WTC11 (cell line): Measurements from ENCODE around the gene SH3GL1. TPM values are rescaled to one million over a fixed set of nuclear protein-coding genes. Genes with fewer than 3 reads are reported as not detected.

Source experiments
- ATAC-seq: fragments of 200-7000 bp; cut with Tn5 transposase; 2 replicates; pipeline ENCODE4 v1.10.0; 2021; ENCODE audit warnings: mild to moderate bottlenecking, moderate library complexity
- CTCF ChIA-PET: fragments of 300-600 bp; sonication (Branson Sonifier 250); formaldehyde crosslinking; loops from one replicate; lab custom pipeline; 2021; ENCODE audit warnings: antibody characterized with exemption; lab: Charles Lee
- POLR2A ChIA-PET: fragments of 350-600 bp; sonication (Branson Sonifier 250); formaldehyde crosslinking; loops from one replicate; lab custom pipeline; 2021; ENCODE audit warnings: antibody characterized with exemption; lab: Charles Lee
- DNase-seq: peaks from one replicate; pipeline ENCODE4 v3.0.0; 2021; ENCODE audit warnings: low spot score
- H3K27ac Mint-ChIP-seq: 2 replicates; pipeline ENCODE4 v1.8.0; 2021; ENCODE audit warnings: mixed read lengths
- H3K27me3 Mint-ChIP-seq: 2 replicates; pipeline ENCODE4 v1.8.0; 2021; ENCODE audit warnings: low read depth, mild to moderate bottlenecking, moderate library complexity, mixed read lengths
- H3K36me3 Mint-ChIP-seq: 2 replicates; pipeline ENCODE4 v1.8.0; 2021; ENCODE audit warnings: mixed read lengths
- H3K4me1 Mint-ChIP-seq: 2 replicates; pipeline ENCODE4 v1.8.0; 2022; ENCODE audit warnings: mixed read lengths
- H3K4me3 Mint-ChIP-seq: 2 replicates; pipeline ENCODE4 v1.8.0; 2021; ENCODE audit warnings: mild to moderate bottlenecking, moderate library complexity, mixed read lengths
- H3K9me3 Mint-ChIP-seq: 2 replicates; pipeline ENCODE4 v1.8.0; 2021; ENCODE audit warnings: mixed read lengths
- ELF4 ChIP-seq: sonication (generic); formaldehyde crosslinking; IDR thresholded peaks from 2 replicates; pipeline ENCODE4 v1.8.1; 2022; ENCODE audit warnings: low read depth, mild to moderate bottlenecking, moderate library complexity, missing genetic modification reagents
- GTF2I ChIP-seq: fragments of 250-450 bp; sonication (Bioruptor Pico); conservative IDR thresholded peaks from 2 replicates; pipeline ENCODE4 v1.4.0; 2021; ENCODE audit warnings: mild to moderate bottlenecking
- NFATC4 ChIP-seq: fragments of 250-450 bp; sonication (Bioruptor Pico); IDR thresholded peaks from 2 replicates; pipeline ENCODE4 v1.9.0; 2021; ENCODE audit warnings: mild to moderate bottlenecking
- PRRX2 ChIP-seq: fragments of 250-450 bp; sonication (Bioruptor Pico); IDR thresholded peaks from 2 replicates; pipeline ENCODE4 v1.8.0; 2021; ENCODE audit warnings: mild to moderate bottlenecking
- ZNF138 ChIP-seq: sonication (generic); formaldehyde crosslinking; conservative IDR thresholded peaks from 2 replicates; pipeline ENCODE4 v1.8.1; 2022; ENCODE audit warnings: mild to moderate bottlenecking, moderate library complexity, missing genetic modification reagents
- ZNF671 ChIP-seq: fragments of 250-450 bp; sonication (Bioruptor Pico); IDR thresholded peaks from 2 replicates; pipeline ENCODE4 v1.8.0; 2021; ENCODE audit warnings: mild to moderate bottlenecking
- total RNA-seq: library from RNA; stranded (reverse); gene quantifications from 3 replicates; pipeline ENCODE4 v1.2.3, GENCODE V29; 2021
- TF ChIP-seq, protein P1 (sequence below): fragments of 250-450 bp; sonication (Bioruptor Pico); IDR thresholded peaks from 2 replicates; pipeline ENCODE4 v1.8.0; 2021; ENCODE audit warnings: mild to moderate bottlenecking
- TF ChIP-seq, protein P2 (sequence below): sonication (generic); formaldehyde crosslinking; IDR thresholded peaks from 2 replicates; pipeline ENCODE4 v1.8.1; 2023; ENCODE audit warnings: mild to moderate bottlenecking, missing genetic modification reagents
- TF ChIP-seq, protein P3 (sequence below): sonication (generic); formaldehyde crosslinking; IDR thresholded peaks from 2 replicates; pipeline ENCODE4 v1.8.1; 2022; ENCODE audit warnings: low read depth, mild to moderate bottlenecking, moderate library complexity, missing genetic modification reagents, borderline replicate concordance
- TF ChIP-seq, protein P4 (sequence below): sonication (generic); formaldehyde crosslinking; IDR thresholded peaks from 2 replicates; pipeline ENCODE4 v1.8.1; 2023; ENCODE audit warnings: mild to moderate bottlenecking, missing genetic modification reagents, moderate library complexity
- TF ChIP-seq, protein P5 (sequence below): sonication (generic); formaldehyde crosslinking; IDR thresholded peaks from 2 replicates; pipeline ENCODE4 v1.8.1; 2022; ENCODE audit warnings: mild to moderate bottlenecking, missing genetic modification reagents, moderate library complexity, borderline replicate concordance
- TF ChIP-seq, protein P6 (sequence below): sonication (generic); formaldehyde crosslinking; IDR thresholded peaks from 2 replicates; pipeline ENCODE4 v1.8.0; 2023; ENCODE audit warnings: mild to moderate bottlenecking, missing genetic modification reagents
- TF ChIP-seq, protein P7 (sequence below): fragments of 250-450 bp; sonication (Bioruptor Pico); conservative IDR thresholded peaks from 2 replicates; pipeline ENCODE4 v1.9.0; 2021; ENCODE audit warnings: mild to moderate bottlenecking
- TF ChIP-seq, protein P8 (sequence below): sonication (generic); formaldehyde crosslinking; IDR thresholded peaks from 2 replicates; pipeline ENCODE4 v1.8.1; 2023; ENCODE audit warnings: mild to moderate bottlenecking, missing genetic modification reagents
- TF ChIP-seq, protein P9 (sequence below): sonication (generic); formaldehyde crosslinking; conservative IDR thresholded peaks from 2 replicates; pipeline ENCODE4 v1.8.1; 2023; ENCODE audit warnings: mild to moderate bottlenecking, low read depth, missing genetic modification reagents, moderate library complexity

Gene SH3GL1
- total RNA-seq, 1 experiment from 2014 or later: 109 TPM

DNA sequence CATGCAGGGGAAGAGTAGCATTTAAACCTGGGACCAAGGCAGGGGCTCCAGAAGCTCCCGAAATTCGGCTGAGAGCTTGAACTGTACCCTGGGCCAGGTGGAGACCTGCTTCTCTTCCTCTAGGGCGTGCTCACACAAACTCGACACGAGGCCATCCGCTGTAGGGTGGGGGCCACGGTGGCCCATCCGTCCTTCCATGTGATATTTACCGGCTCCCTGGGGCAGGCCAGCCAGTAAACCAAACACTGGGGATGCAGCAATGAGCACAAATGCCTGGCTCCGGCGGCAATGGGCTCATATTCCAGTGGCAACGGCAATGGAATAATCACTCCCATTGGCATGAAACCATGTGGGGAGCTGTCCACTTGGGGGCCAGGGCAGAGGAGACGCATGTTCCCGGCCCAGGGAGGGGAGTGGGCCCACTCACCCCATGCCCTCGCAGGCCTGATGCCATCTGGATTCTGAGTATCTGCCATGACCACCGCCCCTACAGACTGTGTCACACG is 10.8 kb downstream of the SH3GL1 start:
- H3K9me3 Mint-ChIP-seq: no peaks in the 10 kb centered on the region
- H3K4me3 Mint-ChIP-seq: no peak overlapping the region; the same call in 1 of the 2 replicates
- H3K27ac Mint-ChIP-seq: no peak overlapping the region
- no peak for DNase-seq
- POLR2A ChIA-PET: interaction anchor here (0.6 kb wide), 1 partner anchor 14 kb away, joined by 3 read pairs; no protein-coding TSS in a partner anchor
- H3K27me3 Mint-ChIP-seq: no peaks in the 10 kb centered on the region; the same call in 1 of the 2 replicates
- TF ChIP-seq PRRX2 (CRISPR knock-in tag) (no peak), NFATC4 (CRISPR knock-in tag) (no peak), ZNF138 (no peak), ZNF671 (no peak), GTF2I (CRISPR knock-in tag) (no peak), ELF4 (CRISPR knock-in tag) (no peak)
- TF ChIP-seq, protein P1, sequence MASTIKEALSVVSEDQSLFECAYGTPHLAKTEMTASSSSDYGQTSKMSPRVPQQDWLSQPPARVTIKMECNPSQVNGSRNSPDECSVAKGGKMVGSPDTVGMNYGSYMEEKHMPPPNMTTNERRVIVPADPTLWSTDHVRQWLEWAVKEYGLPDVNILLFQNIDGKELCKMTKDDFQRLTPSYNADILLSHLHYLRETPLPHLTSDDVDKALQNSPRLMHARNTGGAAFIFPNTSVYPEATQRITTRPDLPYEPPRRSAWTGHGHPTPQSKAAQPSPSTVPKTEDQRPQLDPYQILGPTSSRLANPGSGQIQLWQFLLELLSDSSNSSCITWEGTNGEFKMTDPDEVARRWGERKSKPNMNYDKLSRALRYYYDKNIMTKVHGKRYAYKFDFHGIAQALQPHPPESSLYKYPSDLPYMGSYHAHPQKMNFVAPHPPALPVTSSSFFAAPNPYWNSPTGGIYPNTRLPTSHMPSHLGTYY: no peak
- TF ChIP-seq, protein P2, sequence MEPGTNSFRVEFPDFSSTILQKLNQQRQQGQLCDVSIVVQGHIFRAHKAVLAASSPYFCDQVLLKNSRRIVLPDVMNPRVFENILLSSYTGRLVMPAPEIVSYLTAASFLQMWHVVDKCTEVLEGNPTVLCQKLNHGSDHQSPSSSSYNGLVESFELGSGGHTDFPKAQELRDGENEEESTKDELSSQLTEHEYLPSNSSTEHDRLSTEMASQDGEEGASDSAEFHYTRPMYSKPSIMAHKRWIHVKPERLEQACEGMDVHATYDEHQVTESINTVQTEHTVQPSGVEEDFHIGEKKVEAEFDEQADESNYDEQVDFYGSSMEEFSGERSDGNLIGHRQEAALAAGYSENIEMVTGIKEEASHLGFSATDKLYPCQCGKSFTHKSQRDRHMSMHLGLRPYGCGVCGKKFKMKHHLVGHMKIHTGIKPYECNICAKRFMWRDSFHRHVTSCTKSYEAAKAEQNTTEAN (CRISPR knock-in tag): no peak
- TF ChIP-seq, protein P3, sequence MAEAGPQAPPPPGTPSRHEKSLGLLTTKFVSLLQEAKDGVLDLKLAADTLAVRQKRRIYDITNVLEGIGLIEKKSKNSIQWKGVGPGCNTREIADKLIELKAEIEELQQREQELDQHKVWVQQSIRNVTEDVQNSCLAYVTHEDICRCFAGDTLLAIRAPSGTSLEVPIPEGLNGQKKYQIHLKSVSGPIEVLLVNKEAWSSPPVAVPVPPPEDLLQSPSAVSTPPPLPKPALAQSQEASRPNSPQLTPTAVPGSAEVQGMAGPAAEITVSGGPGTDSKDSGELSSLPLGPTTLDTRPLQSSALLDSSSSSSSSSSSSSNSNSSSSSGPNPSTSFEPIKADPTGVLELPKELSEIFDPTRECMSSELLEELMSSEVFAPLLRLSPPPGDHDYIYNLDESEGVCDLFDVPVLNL: no peak
- TF ChIP-seq, protein P4, sequence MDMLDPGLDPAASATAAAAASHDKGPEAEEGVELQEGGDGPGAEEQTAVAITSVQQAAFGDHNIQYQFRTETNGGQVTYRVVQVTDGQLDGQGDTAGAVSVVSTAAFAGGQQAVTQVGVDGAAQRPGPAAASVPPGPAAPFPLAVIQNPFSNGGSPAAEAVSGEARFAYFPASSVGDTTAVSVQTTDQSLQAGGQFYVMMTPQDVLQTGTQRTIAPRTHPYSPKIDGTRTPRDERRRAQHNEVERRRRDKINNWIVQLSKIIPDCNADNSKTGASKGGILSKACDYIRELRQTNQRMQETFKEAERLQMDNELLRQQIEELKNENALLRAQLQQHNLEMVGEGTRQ (CRISPR knock-in tag): no peak
- TF ChIP-seq, protein P5, sequence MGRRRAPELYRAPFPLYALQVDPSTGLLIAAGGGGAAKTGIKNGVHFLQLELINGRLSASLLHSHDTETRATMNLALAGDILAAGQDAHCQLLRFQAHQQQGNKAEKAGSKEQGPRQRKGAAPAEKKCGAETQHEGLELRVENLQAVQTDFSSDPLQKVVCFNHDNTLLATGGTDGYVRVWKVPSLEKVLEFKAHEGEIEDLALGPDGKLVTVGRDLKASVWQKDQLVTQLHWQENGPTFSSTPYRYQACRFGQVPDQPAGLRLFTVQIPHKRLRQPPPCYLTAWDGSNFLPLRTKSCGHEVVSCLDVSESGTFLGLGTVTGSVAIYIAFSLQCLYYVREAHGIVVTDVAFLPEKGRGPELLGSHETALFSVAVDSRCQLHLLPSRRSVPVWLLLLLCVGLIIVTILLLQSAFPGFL (CRISPR knock-in tag): no peak
- TF ChIP-seq, protein P6, sequence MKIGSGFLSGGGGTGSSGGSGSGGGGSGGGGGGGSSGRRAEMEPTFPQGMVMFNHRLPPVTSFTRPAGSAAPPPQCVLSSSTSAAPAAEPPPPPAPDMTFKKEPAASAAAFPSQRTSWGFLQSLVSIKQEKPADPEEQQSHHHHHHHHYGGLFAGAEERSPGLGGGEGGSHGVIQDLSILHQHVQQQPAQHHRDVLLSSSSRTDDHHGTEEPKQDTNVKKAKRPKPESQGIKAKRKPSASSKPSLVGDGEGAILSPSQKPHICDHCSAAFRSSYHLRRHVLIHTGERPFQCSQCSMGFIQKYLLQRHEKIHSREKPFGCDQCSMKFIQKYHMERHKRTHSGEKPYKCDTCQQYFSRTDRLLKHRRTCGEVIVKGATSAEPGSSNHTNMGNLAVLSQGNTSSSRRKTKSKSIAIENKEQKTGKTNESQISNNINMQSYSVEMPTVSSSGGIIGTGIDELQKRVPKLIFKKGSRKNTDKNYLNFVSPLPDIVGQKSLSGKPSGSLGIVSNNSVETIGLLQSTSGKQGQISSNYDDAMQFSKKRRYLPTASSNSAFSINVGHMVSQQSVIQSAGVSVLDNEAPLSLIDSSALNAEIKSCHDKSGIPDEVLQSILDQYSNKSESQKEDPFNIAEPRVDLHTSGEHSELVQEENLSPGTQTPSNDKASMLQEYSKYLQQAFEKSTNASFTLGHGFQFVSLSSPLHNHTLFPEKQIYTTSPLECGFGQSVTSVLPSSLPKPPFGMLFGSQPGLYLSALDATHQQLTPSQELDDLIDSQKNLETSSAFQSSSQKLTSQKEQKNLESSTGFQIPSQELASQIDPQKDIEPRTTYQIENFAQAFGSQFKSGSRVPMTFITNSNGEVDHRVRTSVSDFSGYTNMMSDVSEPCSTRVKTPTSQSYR (CRISPR knock-in tag): no peak
- TF ChIP-seq, protein P7, sequence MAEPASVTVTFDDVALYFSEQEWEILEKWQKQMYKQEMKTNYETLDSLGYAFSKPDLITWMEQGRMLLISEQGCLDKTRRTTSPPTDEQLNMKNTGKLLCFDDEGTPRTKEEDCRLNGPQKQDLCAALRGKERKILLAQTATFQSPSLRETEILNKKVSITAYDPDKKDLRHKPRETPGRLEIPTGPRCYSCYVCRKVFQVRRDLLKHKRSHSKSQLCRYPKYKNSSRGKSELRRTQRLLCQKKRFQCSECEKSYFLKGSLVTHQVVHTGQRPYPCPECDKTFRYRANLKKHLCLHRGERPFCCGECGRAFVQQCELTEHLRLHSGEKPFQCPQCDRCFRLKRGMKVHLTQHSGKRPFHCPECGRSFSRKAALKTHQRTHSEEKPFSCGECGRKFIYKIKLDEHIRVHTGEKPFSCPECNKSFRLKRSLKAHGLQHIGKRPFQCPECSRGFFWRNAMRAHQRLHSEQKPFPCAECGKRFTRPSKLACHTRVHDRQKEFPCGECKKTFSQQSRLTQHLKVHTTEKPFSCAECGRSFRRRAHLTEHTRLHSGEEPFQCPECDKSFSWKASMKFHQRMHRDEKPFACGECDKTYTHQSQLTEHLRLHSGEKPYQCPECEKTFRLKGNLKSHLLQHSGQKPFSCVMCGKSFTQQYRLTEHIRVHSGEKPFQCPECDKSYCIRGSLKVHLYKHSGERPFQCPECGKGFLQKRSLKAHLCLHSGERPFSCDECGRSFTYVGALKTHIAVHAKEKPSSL: no peak
- TF ChIP-seq, protein P8, sequence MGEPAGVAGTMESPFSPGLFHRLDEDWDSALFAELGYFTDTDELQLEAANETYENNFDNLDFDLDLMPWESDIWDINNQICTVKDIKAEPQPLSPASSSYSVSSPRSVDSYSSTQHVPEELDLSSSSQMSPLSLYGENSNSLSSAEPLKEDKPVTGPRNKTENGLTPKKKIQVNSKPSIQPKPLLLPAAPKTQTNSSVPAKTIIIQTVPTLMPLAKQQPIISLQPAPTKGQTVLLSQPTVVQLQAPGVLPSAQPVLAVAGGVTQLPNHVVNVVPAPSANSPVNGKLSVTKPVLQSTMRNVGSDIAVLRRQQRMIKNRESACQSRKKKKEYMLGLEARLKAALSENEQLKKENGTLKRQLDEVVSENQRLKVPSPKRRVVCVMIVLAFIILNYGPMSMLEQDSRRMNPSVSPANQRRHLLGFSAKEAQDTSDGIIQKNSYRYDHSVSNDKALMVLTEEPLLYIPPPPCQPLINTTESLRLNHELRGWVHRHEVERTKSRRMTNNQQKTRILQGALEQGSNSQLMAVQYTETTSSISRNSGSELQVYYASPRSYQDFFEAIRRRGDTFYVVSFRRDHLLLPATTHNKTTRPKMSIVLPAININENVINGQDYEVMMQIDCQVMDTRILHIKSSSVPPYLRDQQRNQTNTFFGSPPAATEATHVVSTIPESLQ (CRISPR knock-in tag): no peak
- TF ChIP-seq, protein P9, sequence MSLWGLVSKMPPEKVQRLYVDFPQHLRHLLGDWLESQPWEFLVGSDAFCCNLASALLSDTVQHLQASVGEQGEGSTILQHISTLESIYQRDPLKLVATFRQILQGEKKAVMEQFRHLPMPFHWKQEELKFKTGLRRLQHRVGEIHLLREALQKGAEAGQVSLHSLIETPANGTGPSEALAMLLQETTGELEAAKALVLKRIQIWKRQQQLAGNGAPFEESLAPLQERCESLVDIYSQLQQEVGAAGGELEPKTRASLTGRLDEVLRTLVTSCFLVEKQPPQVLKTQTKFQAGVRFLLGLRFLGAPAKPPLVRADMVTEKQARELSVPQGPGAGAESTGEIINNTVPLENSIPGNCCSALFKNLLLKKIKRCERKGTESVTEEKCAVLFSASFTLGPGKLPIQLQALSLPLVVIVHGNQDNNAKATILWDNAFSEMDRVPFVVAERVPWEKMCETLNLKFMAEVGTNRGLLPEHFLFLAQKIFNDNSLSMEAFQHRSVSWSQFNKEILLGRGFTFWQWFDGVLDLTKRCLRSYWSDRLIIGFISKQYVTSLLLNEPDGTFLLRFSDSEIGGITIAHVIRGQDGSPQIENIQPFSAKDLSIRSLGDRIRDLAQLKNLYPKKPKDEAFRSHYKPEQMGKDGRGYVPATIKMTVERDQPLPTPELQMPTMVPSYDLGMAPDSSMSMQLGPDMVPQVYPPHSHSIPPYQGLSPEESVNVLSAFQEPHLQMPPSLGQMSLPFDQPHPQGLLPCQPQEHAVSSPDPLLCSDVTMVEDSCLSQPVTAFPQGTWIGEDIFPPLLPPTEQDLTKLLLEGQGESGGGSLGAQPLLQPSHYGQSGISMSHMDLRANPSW (CRISPR knock-in tag): no peak
- CTCF ChIA-PET: interaction anchor here (0.6 to 5.3 kb wide), 9 partner anchors 9 to 122 kb away, joined by 3 to 48 read pairs (median 7); partner anchors contain the start of genes CHAF1A and SH3GL1
- H3K36me3 Mint-ChIP-seq: peaks cover 3% of the 10 kb centered on the region
- ATAC-seq: no peak
- peaks cover 46% of the 10 kb centered on the region for H3K4me1 Mint-ChIP-seq
